HG03439 (cell line): Measurements from ENCODE around the gene CYP1B1.
"Not testable (repeated sequence)": the region's sequence is repeated elsewhere in the genome, so short reads cannot be mapped to it uniquely, and the experiment has no call there.

ENCODE experiments used
- ATAC-seq: cut with Tn5 transposase; IDR thresholded peaks from one replicate; pipeline ENCODE4 v1.9.1; 2021; ENCODE audit warnings: mild to moderate bottlenecking, moderate library complexity; ENCODE audit not compliant: unreplicated experiment

The CYP1B1 gene

DNA sequence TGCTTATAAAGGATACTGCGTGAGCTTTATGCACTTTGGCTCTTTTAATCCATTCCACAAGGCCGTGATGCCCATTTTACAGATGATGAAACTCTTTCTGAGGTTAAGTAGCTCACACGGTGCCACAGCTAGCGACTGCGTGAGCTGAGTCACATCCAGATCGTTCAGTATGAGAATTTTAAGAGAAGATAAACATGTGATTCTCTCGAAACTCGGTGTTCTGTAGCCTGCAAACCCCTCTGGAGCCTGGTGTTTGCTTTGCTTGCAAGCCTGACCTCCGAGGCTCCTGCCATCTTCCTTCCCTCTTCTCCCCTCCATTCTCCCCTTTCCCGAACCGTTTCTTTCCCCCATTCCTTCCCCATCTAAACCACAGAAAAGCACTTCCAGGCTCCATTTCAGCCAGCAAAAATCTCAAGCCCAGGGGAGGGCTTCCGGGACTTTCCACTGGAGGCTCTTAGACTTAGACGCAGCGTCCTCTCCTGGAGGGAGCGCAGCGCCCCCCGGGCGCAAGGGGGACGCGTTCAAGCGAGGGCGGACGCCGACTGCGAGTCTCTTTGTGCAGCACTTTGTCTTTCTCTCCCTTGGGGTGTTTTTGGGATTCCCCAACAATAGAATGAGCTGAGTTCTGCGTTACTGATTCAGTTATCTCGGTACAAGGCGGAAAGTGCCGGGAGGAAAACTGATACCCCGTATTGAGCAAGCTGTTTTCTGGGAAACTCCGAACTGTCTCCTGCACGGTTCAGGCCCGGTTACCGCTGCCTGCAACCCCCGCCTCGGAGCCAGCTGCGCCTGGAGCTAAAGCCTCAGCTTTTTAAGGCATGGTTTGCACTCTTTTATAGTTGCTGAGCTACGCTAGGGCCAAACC lies 38.0 kb downstream of the CYP1B1 start:
- peak; percentile 72 for ATAC-seq

DNA sequence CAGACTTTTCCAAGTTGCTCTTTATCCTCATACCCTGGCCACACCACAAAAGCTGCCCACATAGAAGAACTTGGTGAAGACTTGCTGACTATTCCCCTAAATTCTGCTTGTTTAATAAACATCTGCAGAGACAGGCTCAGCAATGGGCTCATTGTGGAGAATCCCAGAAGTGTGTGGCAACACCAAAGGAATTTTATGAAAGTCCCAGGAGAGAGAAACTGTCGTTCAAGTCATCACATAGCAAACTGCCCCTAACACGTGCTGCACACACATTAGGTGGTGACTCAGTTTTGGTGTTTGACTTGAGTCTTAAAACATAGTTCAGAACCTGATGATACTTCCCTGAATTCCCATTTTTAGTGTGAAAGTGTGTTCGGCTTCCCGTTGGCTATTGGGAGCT lies 38.6 kb downstream of the CYP1B1 start:
- peak; percentile 21 for ATAC-seq

DNA sequence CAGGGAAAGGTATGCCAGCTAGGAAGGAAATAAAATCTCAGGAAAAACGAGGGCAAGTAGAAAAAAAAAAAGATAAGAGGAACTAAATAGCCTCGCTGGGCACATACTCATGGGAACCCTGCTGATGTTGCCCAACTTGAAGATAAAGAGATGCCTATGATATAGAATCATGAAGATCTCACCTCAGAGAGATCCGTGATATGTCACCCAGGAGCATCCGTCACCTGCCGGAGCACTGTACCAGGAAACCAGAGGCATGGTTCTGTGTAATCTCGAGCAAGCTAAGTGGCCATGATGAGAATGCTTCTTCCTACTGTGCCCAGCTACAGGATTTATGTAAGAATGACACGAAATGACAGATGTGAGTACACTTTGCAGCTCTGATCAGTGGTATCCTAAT lies 40.0 kb downstream of the CYP1B1 start:
- ATAC-seq: no peak

DNA sequence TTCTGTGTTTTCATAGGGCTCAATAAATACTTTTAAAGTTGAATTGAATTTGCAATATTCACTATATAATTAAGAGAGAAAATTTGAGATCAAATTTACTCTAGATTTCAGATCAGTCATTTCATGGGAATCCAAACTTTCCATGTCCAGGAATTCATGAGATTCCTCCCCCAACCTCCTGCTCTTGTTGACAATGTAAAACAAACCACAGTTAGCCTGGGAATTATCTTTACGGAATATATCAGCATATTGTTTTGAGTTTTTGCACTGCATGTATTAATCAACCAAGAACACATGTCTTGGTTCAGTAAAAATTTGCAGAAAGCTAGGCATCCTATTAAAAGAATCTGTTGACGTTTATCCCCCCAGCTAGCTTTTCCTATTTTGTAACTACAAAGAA lies 42.3 kb downstream of the CYP1B1 start:
- ATAC-seq: no peak

DNA sequence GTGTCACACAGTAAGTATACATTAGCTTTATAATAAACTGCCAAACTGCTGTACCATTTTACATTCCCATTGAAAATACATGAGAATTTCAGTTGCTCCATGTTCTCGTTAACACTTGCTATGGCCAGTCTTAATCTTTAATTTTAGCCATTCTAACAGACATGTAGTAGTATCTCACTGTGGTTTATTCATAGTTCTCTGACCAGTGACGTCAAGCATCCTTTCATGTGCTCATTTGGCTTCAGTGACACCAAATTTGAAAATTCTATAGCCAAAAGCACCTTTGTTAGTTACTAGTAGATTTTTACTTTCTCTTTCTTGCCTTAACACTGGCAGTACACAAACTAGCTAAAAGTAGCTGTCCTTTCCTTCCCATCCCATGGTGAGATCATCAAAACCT lies 43.0 kb downstream of the CYP1B1 start:
- no peak for ATAC-seq

DNA sequence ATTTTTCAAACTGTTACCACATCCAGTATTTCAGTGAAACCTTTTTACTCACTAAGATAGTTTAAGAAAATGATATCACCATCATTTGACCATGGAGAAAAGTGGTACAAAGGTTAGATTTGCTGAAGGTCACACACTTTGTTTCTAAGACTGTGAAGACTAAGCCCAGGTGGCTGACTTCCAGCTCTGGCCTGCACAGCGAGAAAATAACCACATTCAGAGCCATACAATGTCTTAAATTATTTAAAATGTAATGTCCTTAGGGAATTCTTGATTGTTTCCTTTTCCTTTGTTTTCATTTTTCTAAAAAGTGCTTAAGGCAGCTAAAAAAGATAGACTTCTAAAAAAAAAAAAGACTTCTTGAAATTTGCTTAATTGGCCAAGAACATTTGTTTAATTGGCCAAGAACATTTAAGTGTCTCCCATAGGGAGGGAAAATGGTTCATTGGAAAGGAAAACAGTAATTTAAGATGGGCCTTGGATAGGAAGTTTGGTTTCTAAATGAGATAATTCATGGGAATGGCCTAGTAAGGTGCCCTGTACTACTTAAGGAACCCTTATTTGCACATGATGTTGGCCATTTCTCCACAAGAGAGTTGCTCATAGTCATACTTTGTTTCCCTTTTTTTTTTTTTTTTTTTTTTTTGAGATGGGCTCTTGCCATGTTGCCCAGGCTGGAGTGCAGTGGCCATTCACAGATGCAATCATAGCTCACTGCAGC lies 45.2 kb downstream of the CYP1B1 start:
- no peak for ATAC-seq

DNA sequence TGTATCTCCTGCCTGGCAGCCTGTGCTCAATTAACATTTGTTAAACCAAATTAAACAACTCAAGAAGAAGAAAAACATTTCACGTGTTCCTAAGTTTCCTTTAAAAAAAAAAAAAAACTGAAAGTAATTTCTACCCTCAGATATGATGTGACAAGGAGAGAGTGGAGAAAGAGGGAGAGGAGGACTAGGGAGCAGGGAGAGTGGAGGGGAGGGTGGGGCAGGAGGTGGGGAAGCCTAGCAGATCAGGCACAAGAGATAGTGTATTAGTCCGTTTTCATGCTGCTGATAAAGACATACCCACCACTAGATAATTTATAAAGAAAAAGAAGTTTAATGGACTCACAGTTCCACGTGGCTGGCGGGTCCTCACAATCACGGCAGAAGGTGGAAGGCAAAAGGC lies 46.4 kb downstream of the CYP1B1 start:
- no peak for ATAC-seq

DNA sequence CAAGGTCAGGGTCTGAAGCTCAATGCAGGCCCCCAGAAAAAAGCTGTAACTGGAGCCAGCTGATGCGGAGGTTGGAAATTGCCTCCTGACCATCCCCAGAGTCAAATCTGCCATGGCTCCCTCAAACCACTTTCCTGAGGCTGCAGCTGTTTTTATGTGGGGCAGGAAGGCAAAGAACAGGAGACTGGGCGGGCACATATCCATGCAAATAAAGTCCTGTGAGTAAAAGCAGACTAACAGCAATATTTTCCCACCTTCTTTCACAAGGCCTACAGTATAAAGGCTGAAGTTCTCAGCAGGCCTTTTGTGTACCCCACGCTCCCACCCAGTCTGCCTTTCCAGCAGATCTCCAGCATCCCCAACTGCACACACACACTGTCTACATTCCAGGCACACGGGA lies 47.1 kb downstream of the CYP1B1 start:
- no peak for ATAC-seq

DNA sequence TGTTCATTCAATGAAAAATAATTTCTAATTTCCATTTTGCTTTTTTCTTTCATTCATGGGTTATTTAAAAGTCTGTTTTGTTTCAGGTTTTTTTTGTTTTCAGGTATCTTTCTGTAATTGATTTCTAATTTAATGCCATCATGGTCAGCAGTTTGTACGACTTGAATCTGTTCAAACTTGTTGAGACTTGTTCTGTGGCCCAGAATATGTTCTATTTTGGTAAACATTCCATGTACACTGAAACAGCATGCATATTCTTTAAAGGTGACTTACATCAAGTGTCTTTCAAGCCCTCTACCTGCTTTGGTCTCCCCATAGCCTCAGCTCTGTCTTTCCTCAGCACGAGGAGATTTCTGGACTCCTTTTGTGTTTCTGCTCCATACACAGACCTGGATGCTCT lies 49.1 kb downstream of the CYP1B1 start:
- no peak for ATAC-seq

DNA sequence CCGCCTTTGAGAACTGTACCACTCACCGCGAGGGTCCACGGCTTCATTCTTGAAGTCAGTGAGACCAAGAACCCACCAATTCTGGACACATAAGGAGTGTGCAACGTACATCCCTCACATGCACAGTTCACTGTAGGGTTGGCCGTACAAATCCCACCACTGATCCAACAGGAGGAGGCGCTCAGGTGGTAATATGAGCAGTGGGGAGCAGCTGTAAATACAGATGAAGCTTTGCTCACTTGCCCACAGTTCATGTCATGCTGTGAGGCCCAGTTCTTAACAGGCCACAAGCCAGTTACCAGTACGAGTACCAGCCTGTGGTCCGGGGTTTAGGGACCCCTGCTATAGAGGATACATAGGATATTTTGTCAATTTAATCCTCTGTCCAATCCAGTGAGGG lies 54.4 kb downstream of the CYP1B1 start:
- no peak for ATAC-seq

DNA sequence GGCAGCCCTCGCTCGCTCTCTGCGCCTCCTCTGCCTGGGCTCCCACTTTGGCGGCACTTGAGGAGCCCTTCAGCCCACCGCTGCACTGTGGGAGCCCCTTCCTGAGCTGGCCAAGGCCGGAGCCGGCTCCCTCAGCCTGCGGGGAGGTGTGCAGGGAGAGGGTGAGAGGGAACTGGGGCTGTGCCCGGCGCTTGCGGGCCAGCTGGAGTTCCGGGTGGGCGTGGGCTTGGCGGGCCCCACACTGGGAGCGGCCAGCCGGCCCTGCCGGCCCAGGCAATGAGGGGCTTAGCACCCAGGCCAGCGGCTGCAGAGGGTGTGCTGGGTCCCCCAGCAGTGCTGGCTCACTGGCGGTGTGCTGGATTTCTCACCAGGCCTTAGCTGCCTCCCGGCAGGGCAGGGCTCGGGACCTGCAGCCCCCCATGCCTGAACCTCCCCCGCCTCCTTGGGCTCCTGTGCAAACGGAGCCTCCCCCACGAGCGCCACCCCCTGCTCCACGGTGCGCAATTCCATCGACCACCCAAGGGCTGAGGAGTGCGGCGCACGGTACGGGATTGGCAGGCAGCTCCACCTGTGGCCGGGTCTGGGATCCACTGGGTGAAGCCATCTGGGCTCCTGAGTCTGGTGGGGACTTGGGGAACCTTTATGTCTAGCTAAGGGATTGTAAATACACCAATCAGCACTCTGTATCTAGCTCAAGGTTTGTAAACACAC lies 55.4 kb downstream of the CYP1B1 start:
- ATAC-seq: not testable (repeated sequence)

DNA sequence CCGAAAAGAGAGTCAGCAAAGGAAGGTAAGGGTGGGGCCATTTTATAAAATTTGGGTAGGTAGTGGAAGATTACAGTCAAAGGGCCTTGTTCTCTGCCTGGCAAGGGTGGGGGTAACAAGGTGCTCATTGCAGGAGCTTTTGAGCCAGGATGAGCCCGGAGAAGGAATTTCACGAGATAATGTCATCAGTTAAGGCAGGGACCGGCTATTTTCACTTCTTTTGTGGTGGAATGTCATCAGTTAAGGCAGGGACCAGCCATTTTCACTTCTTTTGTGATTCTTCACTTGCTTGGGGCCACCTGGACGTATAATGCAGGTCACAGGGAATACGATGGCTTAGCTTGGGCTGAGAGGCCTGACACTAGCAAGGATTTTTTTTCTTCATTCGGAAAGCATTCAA lies 58.1 kb downstream of the CYP1B1 start:
- ATAC-seq: no peak
